Upper lobe of left lung (tissue), 6 donors: ENCODE measurements around the gene PIKFYVE. TPM values are rescaled to one million over a fixed set of nuclear protein-coding genes. Genes with fewer than 3 reads are reported as not detected.
"Not testable (repeated sequence)": the region's sequence is repeated elsewhere in the genome, so short reads cannot be mapped to it uniquely, and the experiment has no call there.

Experiments used
- ATAC-seq, 2 donors: fragments of 200-7000 bp; cut with Tn5 transposase; one replicate each; pipeline ENCODE4 v1.9.1; 2022; ENCODE audit warnings: mild to moderate bottlenecking in 2 of 2, moderate library complexity in 2 of 2; ENCODE audit not compliant: low FRiP score in 2 of 2
- DNase-seq, 2 donors: peaks; one replicate each; pipeline ENCODE4 v3.0.0-alpha.2; 2019 to 2020
- H3K27ac ChIP-seq, 4 donors: fragments of 200-600 bp; sonication (generic); one replicate each; pipeline ENCODE4 v1.5.1; 2016 to 2019
- H3K27me3 ChIP-seq, 4 donors: fragments of 200-600 bp; sonication (generic); one replicate each; pipeline ENCODE4 v1.5.1; 2017 to 2019
- H3K36me3 ChIP-seq, 4 donors: fragments of 200-600 bp; sonication (generic); one replicate each; pipeline ENCODE4 v1.5.1; 2016 to 2019
- H3K4me1 ChIP-seq, 4 donors: fragments of 200-600 bp; sonication (generic); one replicate each; pipeline ENCODE4 v1.5.1; 2018 to 2019
- H3K4me3 ChIP-seq, 4 donors: fragments of 200-600 bp; sonication (generic); one replicate each; pipeline ENCODE4 v1.5.1; 2017 to 2019; ENCODE audit warnings: mild to moderate bottlenecking in 2 of 4, moderate library complexity in 1 of 4
- H3K9me3 ChIP-seq, 4 donors: fragments of 200-600 bp; sonication (generic); one replicate each; pipeline ENCODE4 v1.5.1; 2018 to 2019
- EP300 ChIP-seq, 4 donors: sonication (generic); formaldehyde crosslinking; IDR thresholded peaks; one replicate each; pipeline ENCODE4 v1.5.1; 2017; ENCODE audit warnings: antibody characterized with exemption in 4 of 4, control low read depth in 2 of 4
- POLR2A ChIP-seq, 4 donors: fragments of 450-650 bp; IDR thresholded peaks; one replicate each; pipeline ENCODE4 v1.5.1; 2016 to 2017; ENCODE audit warnings: antibody characterized with exemption in 4 of 4, mild to moderate bottlenecking in 2 of 4
- POLR2AphosphoS5 ChIP-seq, 2 donors: sonication (generic); formaldehyde crosslinking; IDR thresholded peaks; one replicate each; pipeline ENCODE4 v1.5.1; 2017; ENCODE audit warnings: antibody characterized with exemption in 2 of 2
- WGBS, 2 donors: methylation state at CpG; one replicate each; pipeline ENCODE4 v1.1.5; 2017 to 2018; 5-methylcytosine and 5-hydroxymethylcytosine counted together
- total RNA-seq, 6 donors: library from RNA; depleted of rRNA in 4 of 6; stranded (reverse); fragments of >200 nt in 4 of 6; gene quantifications; one replicate each; pipeline versions ENCODE4 v1.1.0 to v1.2.1, GENCODE V29; 2016 to 2021
- TF ChIP-seq, protein P1 (sequence below), 6 experiments: fragments of 450-650 bp in 4 of 6; fragments of 200-600 bp in 2 of 6; sonication (generic) in 2 of 6; IDR thresholded peaks; one replicate each; pipeline ENCODE4 v1.5.1; 2016 to 2019; ENCODE audit warnings: antibody characterized with exemption in 6 of 6
- donor health status: DM: no; HTN: no; CAD: no; lungs with moderate emphysema.
- donor health status: DM: no; HTN: yes; CAD: no; lungs with severe emphysema.

Gene PIKFYVE, protein sequence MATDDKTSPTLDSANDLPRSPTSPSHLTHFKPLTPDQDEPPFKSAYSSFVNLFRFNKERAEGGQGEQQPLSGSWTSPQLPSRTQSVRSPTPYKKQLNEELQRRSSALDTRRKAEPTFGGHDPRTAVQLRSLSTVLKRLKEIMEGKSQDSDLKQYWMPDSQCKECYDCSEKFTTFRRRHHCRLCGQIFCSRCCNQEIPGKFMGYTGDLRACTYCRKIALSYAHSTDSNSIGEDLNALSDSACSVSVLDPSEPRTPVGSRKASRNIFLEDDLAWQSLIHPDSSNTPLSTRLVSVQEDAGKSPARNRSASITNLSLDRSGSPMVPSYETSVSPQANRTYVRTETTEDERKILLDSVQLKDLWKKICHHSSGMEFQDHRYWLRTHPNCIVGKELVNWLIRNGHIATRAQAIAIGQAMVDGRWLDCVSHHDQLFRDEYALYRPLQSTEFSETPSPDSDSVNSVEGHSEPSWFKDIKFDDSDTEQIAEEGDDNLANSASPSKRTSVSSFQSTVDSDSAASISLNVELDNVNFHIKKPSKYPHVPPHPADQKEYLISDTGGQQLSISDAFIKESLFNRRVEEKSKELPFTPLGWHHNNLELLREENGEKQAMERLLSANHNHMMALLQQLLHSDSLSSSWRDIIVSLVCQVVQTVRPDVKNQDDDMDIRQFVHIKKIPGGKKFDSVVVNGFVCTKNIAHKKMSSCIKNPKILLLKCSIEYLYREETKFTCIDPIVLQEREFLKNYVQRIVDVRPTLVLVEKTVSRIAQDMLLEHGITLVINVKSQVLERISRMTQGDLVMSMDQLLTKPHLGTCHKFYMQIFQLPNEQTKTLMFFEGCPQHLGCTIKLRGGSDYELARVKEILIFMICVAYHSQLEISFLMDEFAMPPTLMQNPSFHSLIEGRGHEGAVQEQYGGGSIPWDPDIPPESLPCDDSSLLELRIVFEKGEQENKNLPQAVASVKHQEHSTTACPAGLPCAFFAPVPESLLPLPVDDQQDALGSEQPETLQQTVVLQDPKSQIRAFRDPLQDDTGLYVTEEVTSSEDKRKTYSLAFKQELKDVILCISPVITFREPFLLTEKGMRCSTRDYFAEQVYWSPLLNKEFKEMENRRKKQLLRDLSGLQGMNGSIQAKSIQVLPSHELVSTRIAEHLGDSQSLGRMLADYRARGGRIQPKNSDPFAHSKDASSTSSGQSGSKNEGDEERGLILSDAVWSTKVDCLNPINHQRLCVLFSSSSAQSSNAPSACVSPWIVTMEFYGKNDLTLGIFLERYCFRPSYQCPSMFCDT (N-terminal part only)
- 10 to 100 TPM; 20.1 to 48.2 (median 25.1) TPM for total RNA-seq

DNA sequence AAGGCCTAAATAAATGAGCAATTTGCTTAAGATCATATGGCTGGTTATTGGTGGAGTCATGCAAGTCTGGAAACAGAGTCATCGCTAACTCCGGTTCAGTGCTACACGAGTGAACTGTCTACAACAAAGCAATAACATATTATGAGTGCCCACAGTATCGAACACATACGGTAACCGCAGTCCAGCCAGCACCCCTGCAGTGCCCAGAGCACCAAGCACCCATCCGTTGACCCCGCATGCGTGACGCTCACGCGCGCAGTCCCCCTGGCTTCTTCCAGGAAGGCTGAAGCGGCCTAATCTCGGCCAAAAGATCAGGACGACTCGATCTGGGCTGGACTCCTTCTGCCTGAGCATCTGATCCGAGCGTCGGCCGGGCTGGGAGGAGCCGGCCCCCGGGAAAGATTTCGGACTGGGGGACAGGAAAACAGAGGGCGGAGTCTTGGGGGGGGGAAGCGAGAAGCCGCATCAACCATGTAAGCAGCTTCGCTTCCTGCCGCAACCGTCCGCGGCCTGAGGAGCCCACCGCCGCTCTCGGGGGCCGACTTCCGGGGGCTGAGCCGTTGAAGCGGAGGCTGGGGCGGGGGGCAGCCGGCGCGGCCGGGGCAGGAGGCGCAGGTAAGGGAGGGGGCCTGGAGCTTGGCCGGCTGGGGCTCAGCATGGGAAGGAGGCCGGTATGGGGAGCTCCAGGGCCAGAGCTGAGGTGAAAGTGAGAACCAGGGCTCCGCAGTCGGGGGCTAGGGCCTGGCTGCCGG lies at the start of gene PIKFYVE:
Gene PIKFYVE, plus strand, starts transcription at position 455 of the 752 bp plus-strand sequence. CDS start 5,265 bp downstream, outside the sequence.
- H3K4me3 ChIP-seq = peak within 1 kb of the TSS; percentile 61 to 97 (median 72)

DNA sequence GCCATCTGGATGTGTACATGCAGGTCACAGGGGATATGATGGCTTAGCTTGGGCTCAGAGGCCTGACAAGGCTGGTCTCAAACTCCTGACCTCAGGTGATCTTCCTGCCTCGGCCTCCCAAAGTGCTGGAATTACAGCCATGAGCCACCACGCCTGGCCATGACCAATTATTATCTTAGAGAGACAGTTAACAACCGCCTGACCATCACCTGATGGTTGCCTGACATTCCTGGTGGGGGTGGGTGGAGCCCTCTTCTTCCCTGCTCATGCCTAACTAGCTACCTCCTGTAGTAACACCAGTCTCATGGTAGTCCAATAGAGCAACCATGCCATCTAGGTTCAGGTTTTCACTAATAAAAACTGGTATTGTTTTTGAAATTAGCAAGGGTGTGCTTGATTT lies 44.2 kb upstream of the PIKFYVE start:
- not testable (repeated sequence) for H3K36me3 ChIP-seq, H3K4me1 ChIP-seq, H3K9me3 ChIP-seq, DNase-seq, H3K27ac ChIP-seq, H3K4me3 ChIP-seq, H3K27me3 ChIP-seq, ATAC-seq
- WGBS, 2 donors = 88% methylated on average over 3 of the region's 3 CpGs; no CpG with 5 or more reads in 1 of the 2 donors

More for the DNA sequence above, at the start of gene PIKFYVE:
- peak; percentile 98 to 99 for ATAC-seq
- H3K9me3 ChIP-seq = no peaks in the 10 kb centered on the region
- WGBS, 2 donors = 1 to 2% methylated on average over 9 to 29 of the region's 50 CpGs
- H3K27ac ChIP-seq = peak within 1 kb of the TSS; percentile 89 to 99 (median 94)
- H3K36me3 ChIP-seq = no peaks in the 10 kb centered on the region
- TF ChIP-seq, protein P1, sequence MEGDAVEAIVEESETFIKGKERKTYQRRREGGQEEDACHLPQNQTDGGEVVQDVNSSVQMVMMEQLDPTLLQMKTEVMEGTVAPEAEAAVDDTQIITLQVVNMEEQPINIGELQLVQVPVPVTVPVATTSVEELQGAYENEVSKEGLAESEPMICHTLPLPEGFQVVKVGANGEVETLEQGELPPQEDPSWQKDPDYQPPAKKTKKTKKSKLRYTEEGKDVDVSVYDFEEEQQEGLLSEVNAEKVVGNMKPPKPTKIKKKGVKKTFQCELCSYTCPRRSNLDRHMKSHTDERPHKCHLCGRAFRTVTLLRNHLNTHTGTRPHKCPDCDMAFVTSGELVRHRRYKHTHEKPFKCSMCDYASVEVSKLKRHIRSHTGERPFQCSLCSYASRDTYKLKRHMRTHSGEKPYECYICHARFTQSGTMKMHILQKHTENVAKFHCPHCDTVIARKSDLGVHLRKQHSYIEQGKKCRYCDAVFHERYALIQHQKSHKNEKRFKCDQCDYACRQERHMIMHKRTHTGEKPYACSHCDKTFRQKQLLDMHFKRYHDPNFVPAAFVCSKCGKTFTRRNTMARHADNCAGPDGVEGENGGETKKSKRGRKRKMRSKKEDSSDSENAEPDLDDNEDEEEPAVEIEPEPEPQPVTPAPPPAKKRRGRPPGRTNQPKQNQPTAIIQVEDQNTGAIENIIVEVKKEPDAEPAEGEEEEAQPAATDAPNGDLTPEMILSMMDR (IDR thresholded peaks at IDR 0.05) = peak in 1 of 6 experiments; percentile 41
- TF ChIP-seq POLR2AphosphoS5 (IDR thresholded peaks at IDR 0.05) (peak; percentile 89 to 90), POLR2A (IDR thresholded peaks at IDR 0.05) (peak in 3 of 4 donors; percentile 41 to 87 (median 77)), EP300 (IDR thresholded peaks at IDR 0.05) (peak in 2 of 4 donors; percentile 4 to 40)
- H3K4me1 ChIP-seq = peaks cover 23 to 32% (median 28%) of the 10 kb centered on the region in 4 donors
- no peaks in the 10 kb centered on the region for H3K27me3 ChIP-seq
- DNase-seq = peak; percentile 96 to 97

DNA sequence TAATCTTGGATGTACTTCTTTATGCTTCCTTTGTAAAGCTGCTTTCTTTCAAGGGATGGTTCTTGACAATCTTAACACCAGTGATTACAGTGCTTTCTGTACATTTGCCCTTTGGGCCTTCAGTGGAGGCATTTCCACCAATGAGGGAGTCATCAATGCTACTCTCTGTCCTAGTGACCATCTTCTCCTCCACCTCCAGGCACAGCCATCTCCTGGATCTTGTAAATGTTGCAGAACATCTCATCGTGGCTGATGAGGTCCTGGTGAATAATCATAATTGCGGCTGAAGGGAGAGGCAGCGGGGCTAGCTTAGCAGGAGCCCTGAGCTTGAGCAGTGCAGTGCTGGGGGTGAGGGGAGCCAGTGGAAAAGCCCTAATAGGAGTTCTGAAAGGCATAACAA lies 43.7 kb upstream of the PIKFYVE start:
- Histone ChIP-seq H3K36me3 (no peaks in the 10 kb centered on the region), H3K27me3 (no peaks in the 10 kb centered on the region), H3K27ac (no peak overlapping the region), H3K4me1 (no peaks in the 10 kb centered on the region), H3K4me3 (no peak overlapping the region), H3K9me3 (no peaks in the 10 kb centered on the region)
- ATAC-seq (no peak), DNase-seq (no peak)
- TF ChIP-seq EP300 (IDR thresholded peaks at IDR 0.05) (no peak), POLR2AphosphoS5 (IDR thresholded peaks at IDR 0.05) (no peak), POLR2A (IDR thresholded peaks at IDR 0.05) (no peak)
- TF ChIP-seq, protein P1 (IDR thresholded peaks at IDR 0.05) = no peak
- WGBS, 2 donors = 92 to 94% methylated on average over 3 of the region's 3 CpGs

DNA sequence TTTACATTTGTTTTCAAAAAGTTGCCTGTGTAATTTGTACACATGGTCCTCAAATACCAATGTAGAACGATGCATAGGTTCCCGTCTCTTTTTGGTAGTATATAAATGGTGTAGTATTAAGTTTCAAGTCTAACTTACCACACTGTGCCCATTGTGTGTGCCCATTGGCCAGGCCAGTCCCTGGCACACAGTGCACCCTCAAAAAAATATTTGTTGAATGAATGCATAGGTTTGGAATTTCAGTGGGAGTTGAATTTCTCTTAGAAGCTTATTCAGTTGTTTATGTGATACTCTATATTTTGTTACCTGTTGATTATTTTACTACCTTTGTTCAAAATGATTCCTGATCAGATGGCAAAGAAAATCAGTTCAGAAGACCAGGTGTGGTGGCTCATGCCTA lies 41.3 kb upstream of the PIKFYVE start:
- WGBS, 2 donors = 75 to 91% methylated on average over 2 of the region's 2 CpGs
- H3K4me1 ChIP-seq = peaks cover 0 to 3% (median 0%) of the 10 kb centered on the region in 4 donors
- no peak for TF ChIP-seq POLR2AphosphoS5 (IDR thresholded peaks at IDR 0.05)
- TF ChIP-seq, protein P1 (IDR thresholded peaks at IDR 0.05) = no peak
- TF ChIP-seq EP300 (IDR thresholded peaks at IDR 0.05) = no peak
- TF ChIP-seq POLR2A (IDR thresholded peaks at IDR 0.05) = no peak
- no peaks in the 10 kb centered on the region for H3K36me3 ChIP-seq
- H3K27me3 ChIP-seq = no peaks in the 10 kb centered on the region
- ATAC-seq (no peak), DNase-seq (no peak)
- no peak overlapping the region for H3K4me3 ChIP-seq
- H3K9me3 ChIP-seq = no peaks in the 10 kb centered on the region
- no peak overlapping the region for H3K27ac ChIP-seq
